PC-3 (cell line): ENCODE measurements around the gene FBXW5. TPM values are rescaled to one million over a fixed set of nuclear protein-coding genes. Genes with fewer than 3 reads are reported as not detected.

Experiments
- ATAC-seq: fragments of 200-7000 bp; cut with Tn5 transposase; 2 replicates; pipeline ENCODE4 v1.9.1; 2020; ENCODE audit warnings: mild to moderate bottlenecking, moderate library complexity
- BruUV-seq: library from RNA; stranded (reverse); fragments of 400-500 nt; replicated peaks from 2 replicates; lab custom pipeline; 2021; lab: Mats Ljungman, UMichigan
- CTCF ChIA-PET: fragments of 300-600 bp; sonication (Branson Sonifier 250); formaldehyde crosslinking; loops from one replicate; lab custom pipeline; 2022; ENCODE audit warnings: antibody characterized with exemption; lab: Charles Lee
- POLR2A ChIA-PET: fragments of 300-600 bp; sonication (Branson Sonifier 250); formaldehyde crosslinking; loops from one replicate; lab custom pipeline; 2022; ENCODE audit warnings: antibody characterized with exemption; ENCODE audit not compliant: unreplicated experiment; lab: Charles Lee
- DNase-seq: peaks from one replicate; pipeline ENCODE4 v3.0.0-alpha.2; 2015
- H2AFZ ChIP-seq: fragments of 300-600 bp; sonication (generic); 2 replicates; pipeline ENCODE4 v1.6.0; 2016; ENCODE audit warnings: antibody characterized with exemption, low read length
- H3F3A ChIP-seq: fragments of 300-600 bp; sonication (generic); one replicate; pipeline ENCODE4 v1.6.0; 2017; ENCODE audit warnings: antibody characterized with exemption, low read length, control low read depth, mild to moderate bottlenecking; ENCODE audit not compliant: unreplicated experiment
- H3K27ac ChIP-seq: fragments of 300-600 bp; sonication (generic); 2 replicates; pipeline ENCODE4 v1.5.1; 2016; ENCODE audit warnings: mild to moderate bottlenecking, low read length
- H3K27me3 ChIP-seq: fragments of 300-600 bp; sonication (generic); 2 replicates; pipeline ENCODE4 v1.6.1; 2016; ENCODE audit warnings: low read length, mixed read lengths
- H3K36me3 ChIP-seq: fragments of 300-600 bp; sonication (generic); 2 replicates; pipeline ENCODE4 v1.6.1; 2016; ENCODE audit warnings: low read depth, mixed run types, low read length, mixed read lengths
- H3K4me1 ChIP-seq: fragments of 300-600 bp; sonication (generic); 2 replicates; pipeline ENCODE4 v1.5.1; 2016; ENCODE audit warnings: low read length; ENCODE audit not compliant: insufficient read depth
- H3K4me2 ChIP-seq: fragments of 300-600 bp; sonication (generic); 2 replicates; pipeline ENCODE4 v1.6.0; 2016; ENCODE audit warnings: low read length
- H3K4me3 ChIP-seq: fragments of 300-600 bp; sonication (generic); 2 replicates; pipeline ENCODE4 v1.5.1; 2016; ENCODE audit warnings: mild to moderate bottlenecking, low read length, mixed read lengths
- H3K79me2 ChIP-seq: fragments of 300-600 bp; sonication (generic); 2 replicates; pipeline ENCODE4 v1.6.1; 2017; ENCODE audit warnings: low read length, mixed read lengths
- H3K9ac ChIP-seq: fragments of 300-600 bp; sonication (generic); 2 replicates; pipeline ENCODE4 v1.6.0; 2016; ENCODE audit warnings: mild to moderate bottlenecking, low read length
- H3K9me2 ChIP-seq: fragments of 300-600 bp; sonication (generic); replicated peaks from 2 replicates; pipeline ENCODE4 v1.6.1; 2016; ENCODE audit warnings: mixed run types, low read length, mixed read lengths
- H3K9me3 ChIP-seq: fragments of 300-600 bp; sonication (generic); 2 replicates; pipeline ENCODE4 v1.6.1; 2016; ENCODE audit warnings: low read length, mixed read lengths
- H4K20me1 ChIP-seq: fragments of 300-600 bp; sonication (generic); 2 replicates; pipeline ENCODE4 v1.6.1; 2016; ENCODE audit warnings: low read length, mixed read lengths
- EZH2 ChIP-seq: fragments of 300-600 bp; sonication (generic); IDR thresholded peaks from one replicate; pipeline ENCODE4 v1.6.1; 2017; ENCODE audit warnings: antibody characterized with exemption, mild to moderate bottlenecking, low read length; ENCODE audit not compliant: unreplicated experiment
- EZH2phosphoT487 ChIP-seq: fragments of 300-600 bp; sonication (generic); IDR thresholded peaks from 2 replicates; pipeline ENCODE4 v1.6.1; 2018; ENCODE audit warnings: mild to moderate bottlenecking, antibody characterized with exemption, low read length, borderline replicate concordance
- intact Hi-C: fragments of 100-400 bp; cut with micrococcal nuclease; formaldehyde crosslinking; loops from 2 replicates; pipeline ENCODE4 v1.9.0; 2023
- total RNA-seq: library from RNA; depleted of rRNA; stranded (reverse); fragments of >200 nt; gene quantifications from 2 replicates; pipeline ENCODE4 v1.2.3, GENCODE V29; 2014
- TF ChIP-seq, protein P1 (sequence below): fragments of 300-600 bp; sonication (generic); conservative IDR thresholded peaks from 2 replicates; pipeline ENCODE4 v1.5.1; 2017; ENCODE audit warnings: antibody characterized with exemption, low read depth, mild to moderate bottlenecking, low read length

Gene FBXW5
- total RNA-seq, 1 experiment from 2014 or later: 138 TPM

GRCh38 chr9:136955202-136955942, 10.8 kb upstream of the FBXW5 start:
- Histone ChIP-seq H3K9me3 (no peaks in the 10 kb centered on the region), H4K20me1 (no peaks in the 10 kb centered on the region), H3K4me1 (peaks cover 4% of the 10 kb centered on the region), H3K4me2 (no peak overlapping the region), H3K27ac (no peak overlapping the region), H3K79me2 (no peaks in the 10 kb centered on the region), H3K9ac (no peak overlapping the region), H3K36me3 (no peaks in the 10 kb centered on the region), H3K27me3 (no peaks in the 10 kb centered on the region), H2AFZ (no peak overlapping the region), H3F3A (no peaks in the 10 kb centered on the region), H3K4me3 (no peak overlapping the region), H3K9me2 (no peaks in the 10 kb centered on the region)
- no peak for DNase-seq
- BruUV-seq: no TSS peak
- ATAC-seq: no peak
- ChIA-PET CTCF (no interaction called here), POLR2A (no interaction called here)
- TF ChIP-seq EZH2 (no peak), EZH2phosphoT487 (no peak)
- TF ChIP-seq, protein P1, sequence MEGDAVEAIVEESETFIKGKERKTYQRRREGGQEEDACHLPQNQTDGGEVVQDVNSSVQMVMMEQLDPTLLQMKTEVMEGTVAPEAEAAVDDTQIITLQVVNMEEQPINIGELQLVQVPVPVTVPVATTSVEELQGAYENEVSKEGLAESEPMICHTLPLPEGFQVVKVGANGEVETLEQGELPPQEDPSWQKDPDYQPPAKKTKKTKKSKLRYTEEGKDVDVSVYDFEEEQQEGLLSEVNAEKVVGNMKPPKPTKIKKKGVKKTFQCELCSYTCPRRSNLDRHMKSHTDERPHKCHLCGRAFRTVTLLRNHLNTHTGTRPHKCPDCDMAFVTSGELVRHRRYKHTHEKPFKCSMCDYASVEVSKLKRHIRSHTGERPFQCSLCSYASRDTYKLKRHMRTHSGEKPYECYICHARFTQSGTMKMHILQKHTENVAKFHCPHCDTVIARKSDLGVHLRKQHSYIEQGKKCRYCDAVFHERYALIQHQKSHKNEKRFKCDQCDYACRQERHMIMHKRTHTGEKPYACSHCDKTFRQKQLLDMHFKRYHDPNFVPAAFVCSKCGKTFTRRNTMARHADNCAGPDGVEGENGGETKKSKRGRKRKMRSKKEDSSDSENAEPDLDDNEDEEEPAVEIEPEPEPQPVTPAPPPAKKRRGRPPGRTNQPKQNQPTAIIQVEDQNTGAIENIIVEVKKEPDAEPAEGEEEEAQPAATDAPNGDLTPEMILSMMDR: no peak
- intact Hi-C loops: no loop called here

DNA sequence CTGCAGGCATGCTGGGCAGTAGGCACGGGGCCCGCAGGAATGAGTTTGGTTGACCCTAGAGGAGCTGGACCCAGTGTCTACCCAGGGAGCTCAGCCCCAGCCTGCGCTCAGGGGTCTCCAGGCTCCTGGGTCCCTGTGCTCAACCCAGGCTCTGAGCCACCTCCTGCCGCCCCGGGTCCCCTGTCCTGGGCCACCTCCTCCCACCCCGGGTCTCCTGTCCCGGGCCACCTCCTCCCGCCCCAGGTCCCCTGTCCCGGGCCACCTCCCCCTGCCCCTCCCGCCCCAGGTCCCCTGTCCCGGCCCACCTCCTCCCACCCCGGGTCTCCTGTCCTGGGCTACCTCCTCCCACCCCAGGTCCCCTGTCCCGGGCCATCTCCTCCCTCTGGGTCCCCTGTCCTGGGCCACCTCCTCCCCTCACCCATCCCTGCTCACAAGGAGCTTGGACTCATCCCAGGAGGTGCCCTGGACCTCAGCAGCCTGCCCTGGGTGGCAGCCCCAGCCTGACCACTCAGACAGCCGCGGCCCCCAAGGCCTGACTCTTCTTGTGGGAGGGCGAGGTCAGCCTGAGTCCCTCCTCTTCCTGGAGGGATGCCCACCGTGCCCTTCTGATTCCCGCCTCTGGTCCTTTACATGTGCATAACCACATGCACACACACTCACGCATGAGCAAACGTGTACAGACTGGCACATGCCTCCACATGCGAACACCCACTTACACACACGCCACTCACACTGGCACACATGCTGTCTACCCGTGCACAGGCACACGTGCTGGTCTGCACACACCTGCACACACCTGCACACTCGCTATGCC, 9.9 kb upstream of the FBXW5 start:
- Histone ChIP-seq H3K79me2 (no peaks in the 10 kb centered on the region), H3K27me3 (no peaks in the 10 kb centered on the region), H3K4me3 (no peak overlapping the region), H2AFZ (no peak overlapping the region), H3K9me2 (no peaks in the 10 kb centered on the region), H3K9me3 (no peaks in the 10 kb centered on the region), H3K4me2 (no peak overlapping the region), H3F3A (no peaks in the 10 kb centered on the region), H3K4me1 (peaks cover 7% of the 10 kb centered on the region), H3K9ac (no peak overlapping the region), H3K27ac (no peak overlapping the region), H4K20me1 (no peaks in the 10 kb centered on the region), H3K36me3 (no peaks in the 10 kb centered on the region)
- ATAC-seq (no peak), DNase-seq (no peak)
- intact Hi-C loops: no loop called here
- POLR2A ChIA-PET: no interaction called here
- no TSS peak for BruUV-seq
- TF ChIP-seq, protein P1: no peak
- TF ChIP-seq EZH2phosphoT487: no peak
- TF ChIP-seq EZH2: no peak
- CTCF ChIA-PET: no interaction called here
